Activated CD4-positive, alpha-beta T cell treated with anti-CD3 and anti-CD28 coated beads, Interleukin-2, amount 50 U/mL, for 1 hour (primary cell): Measurements from ENCODE around the gene SOCS7.

Experiments used
- DNase-seq: peaks from one replicate; pipeline ENCODE4 v3.0.0-alpha.2; 2020

The SOCS7 gene, protein sequence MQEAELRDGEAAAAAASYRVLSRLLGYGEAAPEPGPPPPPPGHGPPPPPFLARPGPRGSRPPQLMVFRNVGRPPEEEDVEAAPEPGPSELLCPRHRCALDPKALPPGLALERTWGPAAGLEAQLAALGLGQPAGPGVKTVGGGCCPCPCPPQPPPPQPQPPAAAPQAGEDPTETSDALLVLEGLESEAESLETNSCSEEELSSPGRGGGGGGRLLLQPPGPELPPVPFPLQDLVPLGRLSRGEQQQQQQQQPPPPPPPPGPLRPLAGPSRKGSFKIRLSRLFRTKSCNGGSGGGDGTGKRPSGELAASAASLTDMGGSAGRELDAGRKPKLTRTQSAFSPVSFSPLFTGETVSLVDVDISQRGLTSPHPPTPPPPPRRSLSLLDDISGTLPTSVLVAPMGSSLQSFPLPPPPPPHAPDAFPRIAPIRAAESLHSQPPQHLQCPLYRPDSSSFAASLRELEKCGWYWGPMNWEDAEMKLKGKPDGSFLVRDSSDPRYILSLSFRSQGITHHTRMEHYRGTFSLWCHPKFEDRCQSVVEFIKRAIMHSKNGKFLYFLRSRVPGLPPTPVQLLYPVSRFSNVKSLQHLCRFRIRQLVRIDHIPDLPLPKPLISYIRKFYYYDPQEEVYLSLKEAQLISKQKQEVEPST

DNA sequence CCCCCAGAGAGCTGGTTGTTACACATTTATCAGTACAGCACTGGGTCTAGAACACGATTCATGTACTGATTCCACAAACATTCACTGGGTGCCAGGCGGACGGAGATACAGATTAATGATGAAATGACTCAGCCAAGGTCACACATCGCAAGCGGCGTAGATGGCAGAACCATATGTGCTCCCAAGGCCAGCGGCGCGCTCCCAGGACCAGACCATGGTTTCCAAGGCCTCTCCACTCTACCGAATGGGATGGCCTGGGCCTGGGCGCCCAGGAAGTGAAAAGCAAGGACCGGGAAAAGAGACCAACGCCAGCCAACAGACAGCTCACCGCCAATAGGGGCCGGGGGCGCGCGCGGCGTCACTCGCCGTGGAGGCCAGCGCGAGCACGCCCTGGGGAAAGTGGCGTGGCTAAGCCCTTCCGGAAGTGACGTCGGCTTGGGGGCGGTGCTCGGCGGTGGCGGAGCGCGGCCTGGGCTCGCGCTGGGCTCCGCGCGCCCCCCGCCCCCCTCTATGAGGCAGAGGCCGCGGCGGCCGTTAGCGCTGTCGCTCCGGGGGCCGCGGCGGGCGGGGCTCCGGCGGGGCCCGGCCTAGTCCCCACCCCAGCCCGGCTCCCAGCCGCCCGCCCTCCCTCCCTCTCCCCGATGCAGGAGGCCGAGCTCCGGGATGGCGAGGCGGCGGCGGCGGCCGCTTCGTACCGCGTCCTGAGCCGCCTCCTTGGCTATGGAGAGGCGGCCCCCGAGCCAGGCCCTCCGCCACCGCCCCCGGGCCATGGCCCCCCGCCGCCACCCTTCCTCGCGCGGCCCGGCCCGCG, at the start of gene SOCS7:
Gene SOCS7 (plus strand): TSS at position 433 of the 811 bp plus-strand sequence. CDS start 209 bp downstream, at position 642.
- peak; percentile 94 for DNase-seq

DNA sequence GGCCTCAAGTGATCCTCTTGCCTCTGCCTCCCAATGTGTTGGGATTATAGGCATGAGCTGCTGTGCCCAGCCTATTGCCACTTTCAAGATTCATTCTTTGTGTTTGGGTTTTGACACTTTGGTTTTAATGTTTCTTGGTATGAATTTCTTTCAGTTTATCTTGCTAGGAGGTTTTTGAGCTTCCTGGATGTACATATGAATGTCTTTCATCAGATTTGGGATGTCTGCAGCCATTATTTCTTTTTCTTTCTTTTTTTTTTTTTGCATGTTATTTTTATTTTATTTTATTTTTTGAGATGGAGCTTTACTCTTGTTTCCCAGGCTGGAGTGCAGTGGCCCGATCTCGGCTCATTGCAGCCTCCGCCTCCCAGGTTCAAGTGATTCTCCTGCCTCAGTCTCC, 36.1 kb upstream of the SOCS7 start:
- no peak for DNase-seq

DNA sequence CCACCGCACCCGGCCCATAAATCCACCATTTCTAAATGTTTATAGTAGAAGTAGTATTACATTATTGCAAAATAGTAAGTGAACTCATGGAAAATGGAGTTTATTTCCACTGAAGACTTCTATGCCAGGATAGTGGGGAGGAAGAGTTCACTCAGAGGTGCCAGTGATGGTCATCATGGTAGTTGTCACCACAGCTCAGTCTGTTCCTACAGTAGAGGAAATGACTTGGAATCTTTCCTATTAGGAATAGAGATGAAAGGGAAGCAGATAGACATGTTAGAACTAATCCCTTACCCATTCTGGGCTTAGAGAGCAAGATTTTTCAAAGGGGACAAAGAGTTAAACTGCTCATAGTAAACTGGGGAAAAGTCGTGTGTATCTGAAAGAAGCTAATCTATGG, 34.6 kb upstream of the SOCS7 start:
- no peak for DNase-seq

DNA sequence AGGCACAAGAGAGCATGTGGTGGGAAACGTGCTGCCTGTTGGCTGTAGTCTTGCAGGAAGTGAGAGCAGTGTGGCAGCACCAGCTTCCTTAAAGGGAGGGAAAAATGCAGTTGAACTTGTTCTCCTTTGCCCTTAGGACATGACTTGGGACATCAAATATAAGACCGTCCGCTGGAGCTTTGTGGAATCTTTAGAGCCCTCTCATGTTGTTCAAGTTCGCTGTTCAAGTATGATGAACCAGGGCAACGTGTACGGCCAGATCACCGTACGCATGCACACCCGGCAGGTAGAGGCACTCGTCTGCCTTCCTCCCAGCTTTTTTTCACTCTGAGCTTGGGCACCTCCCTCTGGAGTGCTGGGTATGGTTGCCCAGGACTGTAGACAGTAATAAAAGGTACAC, 31.2 kb upstream of the SOCS7 start:
- no peak for DNase-seq

GRCh38 chr17:38322156-38322779, 29.4 kb upstream of the SOCS7 start:
- DNase-seq, result peak; percentile 70

DNA sequence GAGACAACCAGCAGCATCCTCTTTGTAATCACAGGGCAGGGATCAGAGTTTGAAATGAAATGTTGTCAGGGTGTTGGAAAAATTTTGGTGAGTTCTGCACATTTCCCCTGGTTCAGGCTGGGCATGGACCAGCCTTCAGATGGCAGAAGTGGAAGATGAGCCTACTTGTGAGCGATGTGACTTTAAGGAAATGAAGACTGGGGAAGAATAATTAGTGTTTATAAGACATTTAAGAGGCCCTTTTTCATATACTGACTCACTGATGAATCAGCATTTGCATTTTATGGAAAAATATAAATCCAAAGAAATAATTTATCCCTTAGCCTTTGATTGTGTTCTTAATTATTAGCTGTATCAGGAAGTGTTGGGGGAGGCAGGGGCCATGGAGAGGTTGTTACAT, 28.7 kb upstream of the SOCS7 start:
- no peak for DNase-seq

DNA sequence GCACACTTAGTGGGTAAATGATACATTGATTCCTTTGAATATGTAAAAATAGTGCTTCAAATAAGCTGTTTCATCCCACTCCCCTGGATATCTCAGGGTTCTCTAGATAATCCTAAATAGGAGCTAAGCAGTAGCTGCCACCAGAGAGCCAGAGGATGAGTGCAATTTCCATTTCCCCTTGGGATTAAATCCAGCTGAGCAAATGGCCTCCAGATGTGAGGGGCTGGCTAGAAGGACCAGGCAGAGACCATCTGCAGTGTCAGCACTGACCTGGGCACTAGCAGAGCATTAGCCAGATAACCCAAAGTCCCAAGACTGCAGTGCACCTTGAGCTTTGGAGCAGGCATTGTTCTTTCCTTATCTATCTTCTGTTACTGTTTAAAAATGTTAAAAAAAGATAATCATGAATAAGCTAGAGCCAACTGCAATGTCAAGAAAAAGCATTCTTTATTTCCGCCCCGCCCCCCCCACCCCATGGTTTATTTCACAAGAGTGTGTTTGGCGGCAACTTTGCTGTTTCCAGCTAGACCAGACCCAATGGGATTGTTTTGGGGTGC, 27.4 kb upstream of the SOCS7 start:
- no peak for DNase-seq

DNA sequence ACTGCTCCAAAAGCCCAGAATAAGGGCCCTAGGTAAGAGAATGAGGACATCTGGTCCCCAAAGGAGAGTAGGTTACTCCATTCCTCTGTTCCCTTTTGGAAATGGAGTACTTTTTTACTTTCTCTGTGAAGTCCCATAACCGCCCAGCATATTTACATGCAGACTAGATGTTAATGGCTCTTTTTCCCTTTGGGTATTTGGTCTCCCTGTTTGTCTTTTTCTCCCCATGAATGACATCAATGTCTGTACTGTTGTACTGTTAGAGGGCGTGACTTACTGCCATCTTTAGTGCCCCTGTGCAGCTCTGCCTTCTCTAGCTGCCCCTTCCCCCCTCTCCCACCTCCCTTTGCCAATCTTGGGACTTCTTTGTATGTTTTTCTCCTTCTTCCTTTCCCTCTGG, 26.9 kb upstream of the SOCS7 start:
- no peak for DNase-seq

- DNase-seq, result no peak
Observed at GRCh38 chr17:38325221-38325851, 26.3 kb upstream of the SOCS7 start.

DNA sequence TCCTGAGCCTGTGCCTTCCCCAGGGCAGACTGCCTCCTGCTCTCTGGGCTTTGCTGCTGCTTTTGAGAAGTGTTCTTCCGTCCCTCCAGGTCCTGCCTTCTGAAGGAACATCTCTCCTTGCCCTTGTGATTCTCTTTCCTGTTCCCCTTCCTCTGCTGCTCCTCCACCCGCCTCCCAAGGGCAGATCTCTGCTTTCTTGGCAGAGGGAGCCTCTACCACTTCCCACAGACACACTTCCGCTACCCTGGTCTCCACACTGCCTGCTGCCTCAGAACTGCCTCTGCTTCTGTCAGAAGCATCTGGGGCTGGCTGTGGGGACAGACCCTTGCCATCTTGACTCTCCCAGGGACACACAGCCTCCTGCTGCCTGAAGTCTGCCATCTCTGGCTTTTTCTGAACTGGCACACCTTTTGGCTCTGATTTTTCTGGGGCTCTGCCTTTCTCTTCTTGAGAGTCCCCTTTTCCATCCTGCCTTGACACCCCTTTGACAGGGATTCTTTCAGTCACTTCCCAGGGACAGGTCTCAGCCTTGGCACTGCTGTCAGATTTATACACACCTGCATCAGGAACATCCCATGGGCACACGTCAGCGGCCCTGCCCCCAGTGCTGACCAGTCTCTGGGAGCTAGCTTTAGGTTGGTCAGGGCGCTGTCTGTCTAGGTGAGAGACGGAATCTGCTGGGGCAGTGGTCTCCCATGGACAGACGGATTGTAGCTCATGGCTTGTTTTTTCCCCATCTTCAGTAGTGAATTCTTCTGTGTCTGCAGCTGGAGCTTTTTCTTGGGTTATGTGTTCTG, 24.4 kb upstream of the SOCS7 start:
- no peak for DNase-seq

DNA sequence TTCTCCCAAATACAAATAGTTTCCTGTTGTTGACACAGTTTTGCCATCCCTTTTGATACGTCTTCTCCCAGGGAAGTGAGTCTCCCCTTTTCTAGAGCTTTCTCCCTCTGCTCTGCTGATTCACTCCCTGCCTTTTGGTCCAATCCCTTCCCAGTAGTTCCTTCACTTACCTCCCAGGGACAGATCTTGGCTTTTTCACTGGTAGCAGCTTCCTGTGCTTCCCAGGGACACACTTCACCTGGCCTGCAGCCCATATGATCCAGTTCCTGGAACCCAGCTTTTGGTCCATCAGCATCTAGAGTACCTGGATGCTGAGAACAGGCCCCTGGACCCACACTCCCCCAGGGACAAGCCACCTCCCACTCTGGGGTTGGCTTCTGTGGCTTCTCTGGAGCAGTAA, 23.7 kb upstream of the SOCS7 start:
- no peak for DNase-seq

DNA sequence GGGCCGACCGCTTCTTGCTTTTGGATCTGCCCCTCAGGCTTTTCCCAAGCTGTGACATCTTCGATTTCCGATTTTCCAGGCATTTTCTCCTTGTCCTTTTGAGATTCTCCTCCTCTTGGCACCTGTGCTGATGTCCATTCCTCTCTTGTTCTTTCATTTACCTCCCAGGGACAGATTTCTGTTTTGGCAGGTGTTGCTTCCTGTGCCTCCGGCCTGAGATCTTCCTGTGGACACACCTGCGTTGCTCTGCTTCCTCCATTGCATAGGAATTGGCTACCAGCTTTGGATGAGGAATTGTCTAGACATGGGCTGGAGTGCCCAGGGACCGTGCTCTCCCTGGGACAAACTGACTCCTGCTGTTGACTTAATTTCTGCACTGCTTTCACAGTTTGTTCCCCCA, 23.0 kb upstream of the SOCS7 start:
- DNase-seq, result no peak

- DNase-seq, result no peak
Observed at GRCh38 chr17:38329284-38329683, 22.4 kb upstream of the SOCS7 start.

DNA sequence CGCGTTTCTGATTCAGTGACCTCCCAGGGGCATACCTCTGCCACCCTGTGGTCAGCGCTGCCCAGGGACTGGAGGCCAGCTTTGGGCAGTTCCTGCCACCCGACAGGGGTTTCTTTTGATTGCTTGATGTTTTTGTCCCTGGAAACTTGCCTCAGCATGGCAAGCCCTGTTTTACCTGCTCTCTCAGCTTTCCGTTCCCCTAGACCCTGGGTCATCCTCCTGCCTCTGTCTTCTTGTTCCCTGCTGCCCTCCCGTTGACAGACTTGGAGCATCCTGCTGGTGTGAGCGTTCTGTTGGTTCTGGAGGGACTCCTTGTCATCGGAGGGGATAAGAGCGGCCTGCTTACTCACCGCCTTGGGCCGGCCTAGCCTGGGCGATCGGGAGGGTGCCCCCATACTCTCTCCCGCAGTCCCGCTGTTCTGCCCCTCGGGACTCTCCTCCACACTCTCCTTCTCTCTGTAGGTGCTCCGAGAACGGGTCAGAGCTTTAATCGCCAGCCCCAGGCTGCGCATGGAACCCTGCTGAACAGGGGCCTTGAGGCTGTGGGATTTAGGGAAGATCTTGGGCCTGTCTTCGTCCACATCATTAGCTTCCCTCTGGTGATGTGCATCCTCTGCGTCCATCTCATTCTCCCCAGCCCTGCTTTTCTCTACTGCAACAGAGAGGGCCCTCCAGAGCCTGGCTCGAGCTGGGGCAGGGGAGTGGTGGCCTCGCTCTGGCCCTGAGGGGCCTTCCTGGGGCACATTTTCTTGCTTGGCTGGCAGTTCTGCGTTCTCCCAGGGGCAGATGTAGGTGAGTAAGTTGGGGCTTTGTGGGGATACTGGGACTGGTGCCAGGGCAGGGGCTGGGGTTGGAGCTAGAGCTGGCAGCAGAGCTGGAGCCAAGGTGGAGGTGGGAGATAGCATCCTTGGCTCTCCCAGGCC, 21.6 kb upstream of the SOCS7 start:
- DNase-seq, result no peak

DNA sequence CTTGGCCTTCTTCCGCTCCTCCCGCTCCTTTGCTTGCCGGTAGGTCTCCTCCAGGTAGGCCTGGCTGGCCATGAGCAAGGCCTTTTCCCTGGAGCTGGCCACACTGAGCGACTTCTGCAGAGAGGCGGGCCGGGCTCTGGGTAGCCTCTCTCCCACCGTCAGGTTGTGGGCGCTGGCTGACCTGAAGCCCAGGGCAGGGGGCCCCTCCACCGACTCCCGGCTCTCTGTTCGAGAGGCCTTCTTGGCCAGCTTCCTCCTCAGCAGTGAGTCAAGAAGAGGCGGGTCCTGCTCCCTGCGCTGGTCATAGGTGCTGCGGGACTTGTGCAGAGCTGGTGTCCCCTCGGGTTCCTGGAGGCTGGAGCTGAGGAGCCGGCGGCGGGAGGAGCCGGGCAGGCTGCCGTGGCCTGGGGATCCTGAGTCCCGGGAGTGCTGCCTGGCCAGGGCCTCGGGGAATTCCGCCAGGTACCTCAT, 20.7 kb upstream of the SOCS7 start:
- DNase-seq, result no peak

GRCh38 chr17:38332735-38333134, 18.9 kb upstream of the SOCS7 start:
- no peak for DNase-seq

DNA sequence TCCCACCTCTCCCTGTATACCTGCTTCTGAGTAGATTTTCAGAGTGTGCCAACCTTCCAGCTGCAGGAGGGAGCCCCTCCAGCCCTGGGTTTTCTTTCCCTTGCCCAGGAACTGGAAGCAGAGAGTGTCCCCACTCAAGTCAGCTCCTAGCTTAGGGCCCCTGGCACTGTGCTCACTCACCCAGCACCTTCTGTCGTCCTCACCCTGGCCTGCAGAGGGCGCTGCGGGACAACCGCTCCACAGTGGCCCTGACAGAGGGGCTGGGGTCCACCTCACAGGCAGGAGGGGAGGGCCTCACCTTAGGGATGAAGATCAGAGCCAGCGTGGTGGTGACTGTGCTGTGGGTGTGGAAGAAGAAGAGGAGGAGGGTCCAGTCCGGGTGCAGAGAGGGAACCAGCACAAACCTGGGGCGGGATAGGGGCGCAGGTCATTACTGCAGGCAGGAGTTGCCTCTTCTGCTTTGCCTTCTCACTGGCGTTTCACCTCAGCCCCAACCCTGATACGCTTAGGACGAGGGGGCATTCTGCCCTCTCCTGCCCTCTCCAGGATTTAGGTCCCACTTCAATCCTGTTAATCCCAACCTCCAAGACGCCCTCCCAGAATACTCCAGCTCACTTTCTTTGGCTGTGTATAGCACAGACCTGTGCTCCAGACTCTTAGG, 17.9 kb upstream of the SOCS7 start:
- DNase-seq, result peak; percentile 33

DNA sequence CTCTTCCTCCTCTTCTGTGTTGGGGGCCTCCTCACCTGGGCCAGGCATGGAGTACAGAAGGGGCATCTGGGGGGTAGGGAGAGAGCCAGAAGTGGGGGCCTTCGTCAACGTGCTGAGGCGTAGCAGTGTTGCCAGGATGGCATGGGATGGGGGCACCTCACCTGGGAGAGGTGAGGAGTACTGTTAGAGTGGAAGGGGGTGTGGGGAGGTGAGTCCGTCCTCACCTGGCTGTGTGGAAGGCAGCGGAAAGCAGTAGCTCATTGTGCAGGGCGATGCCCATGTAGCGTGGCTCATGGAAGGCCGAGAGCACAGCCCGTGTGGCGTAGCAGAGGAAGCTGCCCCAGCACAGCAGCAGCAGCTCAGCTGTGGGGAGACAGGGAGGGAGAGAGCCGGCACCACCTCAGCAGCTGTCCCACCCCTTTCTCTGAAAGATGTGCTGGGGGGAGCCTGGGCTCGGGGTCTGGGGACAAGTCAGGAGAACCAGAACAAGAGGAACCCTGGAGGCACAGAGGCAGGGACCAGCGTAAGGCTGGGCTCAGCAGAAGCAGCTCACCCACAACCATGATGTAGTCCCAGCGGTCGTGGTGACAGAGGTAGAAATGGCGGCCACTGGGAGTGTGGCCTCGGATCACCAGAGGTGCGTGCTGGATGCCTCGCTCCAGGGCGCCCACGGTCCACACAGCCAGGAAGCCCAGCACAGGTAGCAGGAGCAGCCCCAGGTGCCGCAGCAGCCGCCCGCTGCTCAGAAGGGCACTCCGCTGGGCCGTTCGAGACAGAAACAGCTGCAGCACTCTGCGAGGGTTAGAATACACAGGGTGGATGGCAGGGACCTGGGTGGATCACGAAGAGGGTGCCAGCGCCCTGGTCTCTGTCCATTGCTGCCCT, 16.9 kb upstream of the SOCS7 start:
- no peak for DNase-seq

GRCh38 chr17:38336838-38337237, 14.8 kb upstream of the SOCS7 start:
- no peak for DNase-seq
